Hindlimb muscle (tissue), 1 donor: Measurements from ENCODE around the gene CMIP. TPM values are rescaled to one million over a fixed set of nuclear protein-coding genes. Genes with fewer than 3 reads are reported as not detected.
"Not testable (repeated sequence)": the region's sequence is repeated elsewhere in the genome, so short reads cannot be mapped to it uniquely, and the experiment has no call there.

Experiments
- DNase-seq: peaks from one replicate; pipeline ENCODE4 v3.0.0-alpha.2; 2013
- polyA plus RNA-seq: library from polyadenylated mRNA; unstranded; fragments of 120-200 nt; gene quantifications from one replicate; pipeline ENCODE4 v1.2.1, GENCODE V29; 2013; ENCODE audit not compliant: insufficient read length

The CMIP gene
- polyA plus RNA-seq, 1 donor = 18.0 TPM

GRCh38 chr16:81517629-81518438 lies 73.2 kb downstream of the CMIP start:
- no peak for DNase-seq

DNA sequence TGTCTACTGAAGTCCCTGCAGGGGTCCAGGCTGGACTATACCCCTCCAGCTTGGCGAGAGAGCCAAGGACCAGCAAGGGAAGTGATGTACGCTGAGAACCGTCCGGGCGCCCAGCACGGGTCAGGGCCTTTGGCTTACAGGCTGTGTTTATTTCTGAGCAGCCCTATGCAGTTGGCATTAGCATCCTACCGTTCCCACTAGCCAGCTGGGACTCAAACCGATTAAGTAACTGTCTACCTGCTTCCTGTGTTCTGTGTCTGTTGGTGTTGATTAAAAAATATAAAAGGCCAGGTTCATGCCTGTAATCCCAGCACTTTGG lies 73.8 kb downstream of the CMIP start:
- no peak for DNase-seq

- DNase-seq = no peak
Measured at GRCh38 chr16:81519301-81520150, 74.9 kb downstream of the CMIP start.

- no peak for DNase-seq
Measured at GRCh38 chr16:81520151-81520470, 75.5 kb downstream of the CMIP start.

- DNase-seq = no peak
Measured at GRCh38 chr16:81520560-81521135, 76.0 kb downstream of the CMIP start.

DNA sequence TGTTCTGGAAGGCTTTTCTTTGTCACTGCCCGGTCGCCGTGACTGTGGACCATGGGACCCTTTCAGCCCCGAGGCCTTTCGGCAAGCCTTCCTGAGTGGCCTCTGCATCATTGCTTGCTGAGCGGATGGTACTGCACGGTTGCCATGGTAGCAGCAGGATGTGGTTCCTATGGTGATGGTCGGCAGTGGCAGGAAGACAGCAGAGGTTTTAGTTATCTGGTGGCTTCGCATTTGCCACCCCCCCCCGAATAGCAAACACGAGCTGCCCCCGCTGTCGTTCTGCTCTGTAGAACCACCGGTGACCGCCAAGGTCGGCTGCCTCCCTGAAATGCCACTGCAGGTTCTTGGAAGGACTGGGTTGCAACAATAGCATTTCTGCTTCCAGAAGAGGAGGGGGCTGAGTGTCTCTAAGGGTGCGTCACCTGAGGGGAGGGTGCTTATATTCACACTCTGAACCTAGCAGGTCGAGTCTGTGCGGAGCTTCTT lies 76.6 kb downstream of the CMIP start:
- DNase-seq = no peak

DNA sequence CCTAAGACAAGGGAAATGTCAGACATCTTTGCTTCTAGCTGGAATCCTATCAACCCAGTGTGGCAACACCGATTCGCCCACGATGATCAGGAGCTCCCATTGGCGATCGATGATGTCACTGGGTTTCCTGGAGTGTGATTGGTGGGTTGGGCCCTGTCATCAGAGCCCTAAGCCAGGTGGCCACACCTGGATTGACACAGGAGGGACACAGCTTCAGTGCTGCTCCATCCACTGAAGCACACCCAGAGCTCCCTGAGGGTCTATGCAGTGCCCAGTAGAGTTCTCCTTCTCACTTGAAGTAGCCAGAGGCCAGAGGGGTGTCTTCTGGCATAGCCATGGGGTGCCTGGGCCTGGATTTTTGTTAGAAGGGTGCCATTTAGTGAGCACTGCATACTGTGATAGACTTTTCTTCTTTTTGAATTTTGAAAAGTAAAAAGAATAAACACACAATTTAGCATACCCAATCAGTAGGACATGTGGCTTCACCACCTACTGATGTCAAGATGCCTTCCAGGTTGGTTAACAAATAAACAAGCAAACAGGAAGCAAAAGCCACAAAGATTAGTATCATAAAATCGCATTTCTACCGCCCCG lies 77.6 kb downstream of the CMIP start:
- no peak for DNase-seq

GRCh38 chr16:81522851-81523250 lies 78.2 kb downstream of the CMIP start:
- not testable (repeated sequence) for DNase-seq

GRCh38 chr16:81523387-81524115 lies 78.9 kb downstream of the CMIP start:
- DNase-seq = no peak

DNA sequence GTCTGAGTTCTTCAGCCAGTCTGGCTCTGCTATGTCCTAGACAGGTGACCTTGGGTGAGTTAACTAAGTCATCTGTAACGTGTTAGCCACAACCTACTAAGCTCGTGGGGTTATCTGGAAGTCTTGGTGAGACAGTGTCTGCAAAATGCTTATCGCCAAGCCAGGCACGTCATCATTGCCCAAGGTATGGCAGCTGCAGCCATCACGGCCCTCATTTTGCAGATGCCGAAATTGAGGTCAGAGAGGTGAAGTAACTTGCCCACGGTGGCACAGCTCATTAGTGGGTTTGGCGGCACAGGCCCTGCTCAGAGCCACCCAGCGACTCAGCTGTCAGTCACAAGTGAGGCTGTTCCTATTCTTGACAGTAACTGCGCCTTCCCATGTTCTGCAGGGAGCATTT lies 79.8 kb downstream of the CMIP start:
- no peak for DNase-seq

DNA sequence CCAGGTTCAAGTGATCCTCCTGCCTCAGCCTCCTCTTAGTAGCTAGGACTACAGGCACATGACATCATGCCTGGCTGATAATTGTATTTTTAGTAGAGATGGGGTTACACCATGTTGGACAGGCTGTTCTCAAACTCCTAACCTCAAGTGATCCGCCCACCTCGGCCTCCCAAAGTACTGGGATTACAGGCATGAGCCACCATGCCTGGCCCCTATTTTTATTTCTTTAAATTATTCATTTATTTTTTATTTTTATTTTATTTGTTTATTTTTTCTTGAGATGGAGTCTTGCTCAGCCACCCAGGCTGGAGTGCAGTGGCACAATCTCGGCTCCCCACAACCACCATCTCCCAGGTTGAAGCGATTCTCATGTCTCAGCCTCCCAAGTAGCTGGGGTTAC lies 80.3 kb downstream of the CMIP start:
- not testable (repeated sequence) for DNase-seq

- no peak for DNase-seq
Measured at GRCh38 chr16:81526199-81526598, 81.6 kb downstream of the CMIP start.

DNA sequence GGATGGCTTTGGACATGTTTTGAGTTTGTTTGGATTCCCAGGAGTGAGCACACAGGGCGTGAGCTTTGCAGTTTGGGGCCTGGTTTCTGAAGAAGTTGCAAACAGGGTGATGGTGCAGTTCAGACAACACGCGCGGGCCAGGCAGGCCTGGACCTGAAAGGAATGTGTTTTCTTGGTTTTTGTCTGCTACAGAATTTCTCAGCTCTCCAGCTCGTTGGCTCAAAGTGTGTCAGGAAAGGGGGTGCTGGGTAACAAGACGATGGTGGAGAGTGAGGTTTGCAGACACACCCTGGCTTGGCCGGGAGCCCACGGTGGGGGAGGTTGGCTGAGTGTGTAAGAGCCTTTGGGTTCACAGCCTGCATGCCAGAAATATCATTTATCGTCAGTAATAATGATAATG lies 82.3 kb downstream of the CMIP start:
- no peak for DNase-seq

GRCh38 chr16:81527477-81528178 lies 83.0 kb downstream of the CMIP start:
- no peak for DNase-seq

DNA sequence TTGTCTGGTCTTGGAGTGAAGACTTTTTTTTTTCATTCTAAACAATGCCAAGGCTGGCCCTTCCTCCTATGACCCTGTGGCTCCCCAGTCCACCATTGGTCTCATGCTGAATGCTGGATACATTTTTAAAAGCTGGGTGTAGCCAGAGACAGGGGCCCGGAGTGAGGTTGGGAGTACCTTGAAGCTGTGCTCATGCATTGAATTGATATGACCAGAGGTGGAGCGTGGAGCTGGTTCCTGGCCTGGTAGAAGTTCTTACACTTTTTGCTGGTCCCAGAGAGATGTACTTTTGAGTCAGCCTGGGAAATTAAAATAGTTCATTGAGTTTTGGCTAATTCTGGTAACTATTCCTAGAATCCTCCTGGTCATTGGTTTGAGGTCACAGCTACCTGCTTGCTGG lies 83.6 kb downstream of the CMIP start:
- no peak for DNase-seq

- no peak for DNase-seq
Measured at GRCh38 chr16:81530296-81530721, 85.7 kb downstream of the CMIP start.

DNA sequence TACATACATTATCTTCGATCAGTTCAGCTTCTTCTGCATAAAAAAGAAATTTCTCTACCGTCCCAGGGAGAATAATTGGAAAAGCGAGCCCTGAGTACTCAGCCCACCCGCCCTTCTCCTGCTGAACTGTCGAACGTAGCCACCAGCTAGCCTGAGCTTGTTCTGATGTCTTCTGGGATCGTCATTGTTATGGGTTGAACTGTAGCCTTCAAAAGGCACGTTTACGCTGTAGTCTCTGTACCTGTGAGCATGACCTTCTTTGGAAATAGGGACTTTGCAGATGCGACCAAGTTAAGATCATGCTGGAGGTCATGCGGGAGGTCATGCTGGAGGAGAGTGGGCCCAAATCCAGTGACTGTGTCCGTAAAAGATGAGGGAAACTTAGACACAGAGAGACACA lies 86.2 kb downstream of the CMIP start:
- no peak for DNase-seq

- no peak for DNase-seq
Measured at GRCh38 chr16:81531419-81531821, 86.8 kb downstream of the CMIP start.

GRCh38 chr16:81532491-81533174 lies 88.0 kb downstream of the CMIP start:
- no peak for DNase-seq

DNA sequence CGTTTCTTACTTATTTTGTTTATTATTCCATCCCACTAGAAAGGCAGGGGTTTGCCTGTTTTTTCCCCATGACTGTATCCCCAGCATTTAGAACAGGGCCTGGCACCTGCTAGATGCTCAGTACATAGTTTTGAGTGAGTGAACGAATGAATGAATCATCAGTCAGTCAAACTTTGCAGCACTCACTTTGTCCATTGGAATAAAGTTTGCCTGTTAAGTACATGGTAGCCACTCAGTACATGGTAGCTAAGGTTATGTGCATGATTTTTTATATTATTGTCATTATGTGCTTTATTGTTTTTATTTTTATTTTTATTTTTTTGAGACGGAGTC lies 88.5 kb downstream of the CMIP start:
- no peak for DNase-seq

GRCh38 chr16:81535679-81536360 lies 91.2 kb downstream of the CMIP start:
- no peak for DNase-seq
